Osteoblast (primary cell): ENCODE measurements around the gene PRIMPOL. TPM values are rescaled to one million over a fixed set of nuclear protein-coding genes. Genes with fewer than 3 reads are reported as not detected.

Experiments used
- DNase-seq: peaks from one replicate; pipeline ENCODE4 v3.0.0; 2011; ENCODE audit warnings: low spot score, mixed read lengths; ENCODE audit not compliant: insufficient read length; ENCODE audit errors: missing footprints
- H2AFZ ChIP-seq: 2 replicates; pipeline ENCODE4 v1.6.0; 2011; ENCODE audit warnings: mild to moderate bottlenecking, low read length
- H3K27ac ChIP-seq: 2 replicates; pipeline ENCODE4 v1.5.1; 2011; ENCODE audit warnings: mild to moderate bottlenecking, low read depth, low read length, moderate library complexity
- H3K27me3 ChIP-seq: 2 replicates; pipeline ENCODE4 v1.6.0; 2012; ENCODE audit warnings: mild to moderate bottlenecking, control low read depth, inconsistent platforms, low read length, moderate library complexity; ENCODE audit not compliant: insufficient read depth
- H3K36me3 ChIP-seq: 2 replicates; pipeline ENCODE4 v1.5.1; 2011; ENCODE audit warnings: mild to moderate bottlenecking, low read length, control low read depth, moderate library complexity; ENCODE audit not compliant: insufficient read depth
- H3K4me1 ChIP-seq: 2 replicates; pipeline ENCODE4 v1.5.1; 2011; ENCODE audit warnings: mild to moderate bottlenecking, low read length, control low read depth, moderate library complexity; ENCODE audit not compliant: insufficient read depth
- H3K4me2 ChIP-seq: 2 replicates; pipeline ENCODE4 v1.6.0; 2011; ENCODE audit warnings: mild to moderate bottlenecking, low read length; ENCODE audit not compliant: insufficient read depth
- H3K4me3 ChIP-seq: fragments of 200-600 bp; sonication (generic); 3 replicates; pipeline ENCODE4 v1.5.1; 2012; ENCODE audit warnings: mild to moderate bottlenecking, low read length, inconsistent platforms; ENCODE audit not compliant: insufficient read depth
- H3K79me2 ChIP-seq: 2 replicates; pipeline ENCODE4 v1.6.0; 2012; ENCODE audit warnings: mild to moderate bottlenecking, low read length, control low read depth, inconsistent platforms; ENCODE audit not compliant: insufficient read depth
- H3K9me3 ChIP-seq: 2 replicates; pipeline ENCODE4 v1.5.1; 2011; ENCODE audit warnings: low read depth, low read length, control low read depth
- H4K20me1 ChIP-seq: 2 replicates; pipeline ENCODE4 v1.6.0; 2012; ENCODE audit warnings: mild to moderate bottlenecking, low read length, control low read depth; ENCODE audit not compliant: insufficient read depth
- total RNA-seq: library from RNA; depleted of rRNA; stranded (reverse); fragments of >200 nt; gene quantifications from 2 replicates; pipeline ENCODE4 v1.2.3, GENCODE V29; 2012
- TF ChIP-seq, protein P1 (sequence below): IDR thresholded peaks from 2 replicates; pipeline ENCODE4 v1.5.1; 2011; ENCODE audit warnings: mild to moderate bottlenecking, low read depth, low read length, moderate library complexity; ENCODE audit errors: extremely low read depth

Gene PRIMPOL
- total RNA-seq, 1 donor: 16.6 TPM

GRCh38 chr4:184743650-184744049 lies 94.1 kb downstream of the PRIMPOL start:
- peaks cover 15% of the 10 kb centered on the region for H3K4me1 ChIP-seq
- H3K27me3 ChIP-seq: no peaks in the 10 kb centered on the region
- H3K9me3 ChIP-seq: no peaks in the 10 kb centered on the region
- peak; percentile 76 for DNase-seq
- no peaks in the 10 kb centered on the region for H4K20me1 ChIP-seq
- TF ChIP-seq, protein P1, sequence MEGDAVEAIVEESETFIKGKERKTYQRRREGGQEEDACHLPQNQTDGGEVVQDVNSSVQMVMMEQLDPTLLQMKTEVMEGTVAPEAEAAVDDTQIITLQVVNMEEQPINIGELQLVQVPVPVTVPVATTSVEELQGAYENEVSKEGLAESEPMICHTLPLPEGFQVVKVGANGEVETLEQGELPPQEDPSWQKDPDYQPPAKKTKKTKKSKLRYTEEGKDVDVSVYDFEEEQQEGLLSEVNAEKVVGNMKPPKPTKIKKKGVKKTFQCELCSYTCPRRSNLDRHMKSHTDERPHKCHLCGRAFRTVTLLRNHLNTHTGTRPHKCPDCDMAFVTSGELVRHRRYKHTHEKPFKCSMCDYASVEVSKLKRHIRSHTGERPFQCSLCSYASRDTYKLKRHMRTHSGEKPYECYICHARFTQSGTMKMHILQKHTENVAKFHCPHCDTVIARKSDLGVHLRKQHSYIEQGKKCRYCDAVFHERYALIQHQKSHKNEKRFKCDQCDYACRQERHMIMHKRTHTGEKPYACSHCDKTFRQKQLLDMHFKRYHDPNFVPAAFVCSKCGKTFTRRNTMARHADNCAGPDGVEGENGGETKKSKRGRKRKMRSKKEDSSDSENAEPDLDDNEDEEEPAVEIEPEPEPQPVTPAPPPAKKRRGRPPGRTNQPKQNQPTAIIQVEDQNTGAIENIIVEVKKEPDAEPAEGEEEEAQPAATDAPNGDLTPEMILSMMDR: no peak
- H3K27ac ChIP-seq: no peak overlapping the region
- H3K79me2 ChIP-seq: no peaks in the 10 kb centered on the region
- H3K36me3 ChIP-seq: no peaks in the 10 kb centered on the region
- peak overlapping the region; percentile 21 for H2AFZ ChIP-seq
- H3K4me3 ChIP-seq: no peak overlapping the region
- H3K4me2 ChIP-seq: no peak overlapping the region

GRCh38 chr4:184744236-184744635 lies 94.7 kb downstream of the PRIMPOL start:
- TF ChIP-seq, protein P1: no peak
- no peak overlapping the region for H3K4me2 ChIP-seq
- no peaks in the 10 kb centered on the region for H3K9me3 ChIP-seq
- H3K4me1 ChIP-seq: peaks cover 15% of the 10 kb centered on the region
- no peaks in the 10 kb centered on the region for H3K36me3 ChIP-seq
- H3K4me3 ChIP-seq: no peak overlapping the region
- H4K20me1 ChIP-seq: no peaks in the 10 kb centered on the region
- no peak overlapping the region for H3K27ac ChIP-seq
- no peaks in the 10 kb centered on the region for H3K79me2 ChIP-seq
- DNase-seq: no peak
- H2AFZ ChIP-seq: peak overlapping the region; percentile 21
- no peaks in the 10 kb centered on the region for H3K27me3 ChIP-seq

Other genes starting within 250 kb of the PRIMPOL start
- 43.0 and 43.8 TPM in 2 replicates for gene IRF2, start 175.2 kb upstream of the PRIMPOL start, total RNA-seq
- gene CASP3, start 291 bp upstream of the PRIMPOL start, total RNA-seq: 56.0 and 59.4 TPM in 2 replicates
- 5.1 and 6.8 TPM in 2 replicates for gene CENPU, start 84.4 kb downstream of the PRIMPOL start, total RNA-seq
- gene ACSL1, start 176.2 kb downstream of the PRIMPOL start, total RNA-seq: 57.5 and 61.0 TPM in 2 replicates